Activated T-helper 9 cell treated with anti-CD3 and anti-CD28 coated beads, Interleukin-2, amount 50 U/mL, for 16 hours (primary cell): ENCODE results near the gene CDH10.

ENCODE experiments used
- DNase-seq: peaks from one replicate; pipeline ENCODE4 v3.0.0-alpha.2; 2020; ENCODE audit warnings: low read depth

Gene CDH10

GRCh38 chr5:24644761-24645160 is at the start of gene CDH10:
TSS of gene CDH10 (minus strand) at chr5:24644978. CDS start at chr5:24593490, 51,488 bp downstream.
- no peak for DNase-seq

- DNase-seq, result no peak
Observed at GRCh38 chr5:24693609-24694008, 48.8 kb upstream of the CDH10 start.

GRCh38 chr5:24691074-24691473 is 46.3 kb upstream of the CDH10 start:
- no peak for DNase-seq

GRCh38 chr5:24681106-24681505 is 36.3 kb upstream of the CDH10 start:
- no peak for DNase-seq

GRCh38 chr5:24668050-24668449 is 23.3 kb upstream of the CDH10 start:
- no peak for DNase-seq

GRCh38 chr5:24649531-24649930 is 4.8 kb upstream of the CDH10 start:
- no peak for DNase-seq

GRCh38 chr5:24646915-24647314 is 2.1 kb upstream of the CDH10 start:
- no peak for DNase-seq

GRCh38 chr5:24645483-24645882 is 705 bp upstream of the CDH10 start:
- DNase-seq, result no peak

GRCh38 chr5:24643880-24644279 is 898 bp downstream of the CDH10 start:
- no peak for DNase-seq

GRCh38 chr5:24643156-24643555 is 1.6 kb downstream of the CDH10 start:
- DNase-seq, result no peak

GRCh38 chr5:24642022-24642421 is 2.8 kb downstream of the CDH10 start:
- DNase-seq, result no peak

- no peak for DNase-seq
Observed at GRCh38 chr5:24635209-24635608, 9.6 kb downstream of the CDH10 start.

GRCh38 chr5:24633715-24634325 is 11.0 kb downstream of the CDH10 start:
- no peak for DNase-seq

- no peak for DNase-seq
Observed at GRCh38 chr5:24632353-24632752, 12.4 kb downstream of the CDH10 start.

- DNase-seq, result no peak
Observed at GRCh38 chr5:24630918-24631317, 13.9 kb downstream of the CDH10 start.

- DNase-seq, result no peak
Observed at GRCh38 chr5:24629798-24630197, 15.0 kb downstream of the CDH10 start.

- no peak for DNase-seq
Observed at GRCh38 chr5:24624872-24625271, 19.9 kb downstream of the CDH10 start.

- DNase-seq, result no peak
Observed at GRCh38 chr5:24623624-24624023, 21.2 kb downstream of the CDH10 start.

- no peak for DNase-seq
Observed at GRCh38 chr5:24623031-24623430, 21.7 kb downstream of the CDH10 start.

GRCh38 chr5:24621792-24622191 is 23.0 kb downstream of the CDH10 start:
- DNase-seq, result no peak

GRCh38 chr5:24616566-24616965 is 28.2 kb downstream of the CDH10 start:
- no peak for DNase-seq

GRCh38 chr5:24615159-24615558 is 29.6 kb downstream of the CDH10 start:
- DNase-seq, result no peak

- no peak for DNase-seq
Observed at GRCh38 chr5:24609706-24610105, 35.1 kb downstream of the CDH10 start.

- no peak for DNase-seq
Observed at GRCh38 chr5:24606971-24607370, 37.8 kb downstream of the CDH10 start.

- DNase-seq, result no peak
Observed at GRCh38 chr5:24602188-24602587, 42.6 kb downstream of the CDH10 start.
